ENCODE data around the gene RAB31.

RAB31 gene

DNA sequence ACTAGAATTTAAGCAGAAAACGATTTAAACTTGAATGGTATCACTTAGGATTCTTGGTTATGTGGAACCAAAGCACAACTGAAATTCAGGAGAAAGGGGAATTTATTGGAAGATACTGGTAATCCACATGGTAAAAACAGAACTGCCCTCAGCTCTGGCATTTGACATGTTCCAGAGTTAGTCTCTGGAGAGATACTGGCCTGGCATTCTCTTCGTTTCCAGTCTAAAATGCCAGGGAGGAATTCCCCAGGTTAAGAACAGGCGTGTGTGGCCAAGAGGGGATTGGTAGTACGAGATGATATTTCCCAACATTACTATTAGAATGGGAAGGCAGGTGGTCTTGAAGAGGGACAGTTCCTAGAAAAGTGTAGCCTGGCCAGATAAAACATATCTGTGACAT is 109.2 kb downstream of the RAB31 start:
- no peak for DNase-seq (ENCODE audit: low spot score)

DNA sequence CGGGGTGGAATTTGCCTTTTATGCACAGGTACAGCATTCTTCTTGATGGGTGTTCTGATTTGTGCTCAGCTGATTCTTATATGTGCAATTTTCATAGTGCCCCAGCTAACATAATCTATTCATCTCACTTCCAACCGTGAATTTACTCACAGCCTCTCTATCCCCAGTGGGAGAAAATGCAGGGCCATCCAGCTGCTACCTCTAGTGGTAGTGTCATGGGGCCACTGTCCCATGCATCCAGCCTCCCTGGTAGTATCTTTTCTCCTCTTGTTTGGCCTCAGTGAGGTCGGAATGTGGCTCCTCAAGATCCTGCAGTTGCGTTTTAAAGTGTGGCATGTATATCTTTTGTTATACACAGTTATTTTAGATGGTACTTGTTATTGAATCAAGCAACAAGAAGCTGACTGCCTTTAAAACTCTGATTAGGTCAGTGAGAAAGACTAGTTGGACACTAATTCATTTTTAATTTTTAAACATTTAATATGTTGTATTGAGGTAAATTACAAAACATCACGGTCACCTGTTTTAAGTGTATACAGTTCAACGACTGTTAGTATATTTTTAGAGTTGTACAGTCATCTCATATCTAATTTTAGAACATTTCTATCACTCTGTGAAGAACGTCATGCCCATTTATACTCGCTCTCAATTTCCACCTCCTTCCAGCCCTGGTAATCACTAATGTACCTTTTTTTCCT is 109.8 kb downstream of the RAB31 start:
- DNase-seq (ENCODE audit: low spot score): no peak

DNA sequence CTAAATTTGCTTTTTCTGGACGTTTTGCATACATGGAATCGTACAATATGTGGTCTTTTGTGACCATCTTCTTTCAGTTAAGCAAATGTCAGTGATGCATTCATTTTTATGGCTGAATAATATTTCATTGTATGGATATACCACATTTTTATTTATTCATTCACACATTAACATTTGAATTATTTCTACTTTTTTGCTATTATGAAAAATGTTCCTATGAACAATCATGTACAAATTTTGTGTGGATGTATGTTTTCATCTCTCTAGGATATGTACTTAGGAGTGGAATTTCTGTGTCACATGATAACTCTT is 110.3 kb downstream of the RAB31 start:
- no peak for DNase-seq (ENCODE audit: low spot score)

GRCh38 chr18:9820127-9820526 is 112.0 kb downstream of the RAB31 start:
- DNase-seq (ENCODE audit: low spot score): no peak

DNA sequence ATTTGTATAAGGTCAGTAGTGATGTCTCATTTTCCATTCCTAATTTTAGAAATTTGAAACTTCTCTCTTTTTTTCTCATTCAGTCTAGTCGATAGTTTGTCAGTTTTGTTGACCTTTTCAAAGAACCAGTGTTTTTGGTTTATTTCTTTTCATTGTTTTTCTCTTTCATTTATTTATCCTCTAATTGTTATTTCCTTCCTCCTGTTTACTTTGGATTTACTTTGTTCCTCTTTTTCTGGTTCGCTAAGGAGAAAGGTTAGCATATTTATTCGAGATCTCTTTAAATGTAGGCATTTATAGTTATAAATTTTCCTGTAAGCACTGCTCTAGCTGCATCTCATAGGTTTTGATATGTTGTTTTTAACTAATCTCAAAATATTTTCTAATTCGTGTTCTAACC is 112.6 kb downstream of the RAB31 start:
- no peak for DNase-seq (ENCODE audit: low spot score)

DNA sequence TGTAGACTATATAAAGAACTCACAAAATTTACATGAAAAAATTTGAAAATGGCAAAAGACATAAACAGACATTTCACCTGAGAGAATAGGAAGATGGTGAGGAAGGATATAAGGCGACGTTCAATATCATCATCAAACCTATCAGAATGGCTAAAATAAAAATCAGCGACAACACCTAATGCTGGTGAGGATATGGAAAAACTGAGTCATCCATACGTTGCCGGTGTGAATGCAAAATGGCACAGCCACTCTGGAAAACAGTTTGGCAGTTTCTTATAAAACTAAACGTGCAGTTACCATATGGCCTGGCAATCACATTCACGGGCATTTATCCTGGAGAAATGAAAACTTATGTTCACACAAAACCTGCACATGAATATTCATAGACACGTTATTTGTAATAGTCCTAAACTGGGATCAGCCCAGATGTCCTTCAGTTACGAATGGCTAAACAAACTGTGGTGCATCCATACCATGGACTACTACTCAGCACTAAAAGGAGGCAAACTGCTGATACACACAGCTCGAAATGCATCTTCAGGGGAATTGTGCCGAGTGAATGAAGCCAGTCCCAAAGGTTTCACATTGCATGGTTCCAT is 114.6 kb downstream of the RAB31 start:
- no peak for DNase-seq (ENCODE audit: low spot score)

- DNase-seq (ENCODE audit: low spot score): no peak
These were observed 115.8 kb downstream of the RAB31 start for GRCh38 chr18:9823805-9824473.

- DNase-seq (ENCODE audit: low spot score): no peak
These were observed 116.4 kb downstream of the RAB31 start for GRCh38 chr18:9824474-9824832.

DNA sequence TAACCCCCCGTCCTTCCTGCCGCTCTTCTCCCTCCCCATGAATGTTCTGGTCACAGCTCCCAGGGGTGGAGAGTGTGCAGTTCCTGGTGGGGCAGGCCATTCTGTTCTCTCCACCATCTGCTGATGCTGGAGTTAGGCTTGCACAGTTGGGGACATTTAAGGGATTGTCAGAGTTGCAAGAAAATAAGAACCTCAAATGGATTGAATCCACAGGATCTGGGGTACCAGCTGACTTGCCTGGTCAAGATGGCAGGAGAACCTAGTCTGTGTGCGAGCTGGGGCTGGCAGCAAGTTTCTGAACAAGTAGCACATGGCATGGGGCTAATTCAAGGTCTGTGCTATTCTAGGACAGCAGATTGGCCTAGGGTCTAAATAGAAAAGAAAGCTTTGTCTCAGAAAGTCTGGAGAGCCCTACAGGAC is 116.9 kb downstream of the RAB31 start:
- no peak for DNase-seq (ENCODE audit: low spot score)

DNA sequence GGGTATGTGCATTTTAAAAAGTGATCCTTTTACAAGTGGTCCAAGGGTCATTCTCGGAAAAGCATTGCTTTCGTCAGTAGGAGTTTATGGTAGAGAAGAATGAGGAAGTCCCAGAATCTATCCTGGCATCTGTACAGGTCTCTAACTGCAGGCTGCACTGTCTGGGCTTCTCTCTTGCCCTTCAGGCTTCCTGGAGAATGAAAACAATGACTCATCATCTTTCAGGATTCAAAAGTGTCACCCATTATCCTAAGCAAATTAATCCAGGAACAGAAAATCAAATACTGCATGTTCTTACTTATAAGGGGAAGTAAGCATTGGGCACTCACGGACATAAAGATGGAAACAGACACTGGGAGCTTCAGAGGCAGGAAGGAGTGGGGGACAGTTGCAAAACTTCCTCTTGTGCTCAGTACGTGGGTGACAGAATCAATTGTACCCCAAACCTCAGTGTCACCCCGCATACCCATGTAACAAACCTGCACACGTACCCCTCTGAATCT is 117.5 kb downstream of the RAB31 start:
- DNase-seq (ENCODE audit: low spot score): no peak

- no peak for DNase-seq (ENCODE audit: low spot score)
These were observed 118.6 kb downstream of the RAB31 start for GRCh38 chr18:9826685-9827084.

DNA sequence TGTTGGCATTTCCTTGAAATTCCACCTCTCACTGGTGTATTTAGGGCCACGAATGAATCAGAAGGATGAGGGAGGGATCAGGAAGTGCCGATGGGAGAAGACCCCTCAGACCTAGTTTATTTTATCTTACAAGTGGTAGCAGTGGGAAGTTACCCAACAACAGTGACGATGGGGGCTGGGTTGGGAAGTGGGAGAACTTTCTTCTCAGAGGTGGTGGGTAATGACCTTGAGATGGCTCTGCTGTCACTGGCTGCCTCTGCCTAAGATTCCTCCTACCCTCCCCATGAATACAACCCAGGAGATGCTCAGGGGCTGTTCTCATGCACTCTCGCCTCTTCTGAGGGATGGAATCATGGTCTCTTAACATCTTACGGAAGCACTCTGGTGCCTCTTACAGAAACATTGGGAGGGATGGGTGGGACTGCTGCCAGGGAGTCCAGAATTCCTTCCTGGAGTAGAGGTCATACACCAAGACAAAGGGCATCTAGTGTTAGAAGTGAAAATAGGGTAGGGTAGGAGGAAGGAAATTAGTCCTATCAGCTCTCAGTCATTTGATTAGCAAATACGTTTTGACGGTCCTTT is 119.2 kb downstream of the RAB31 start:
- no peak for DNase-seq (ENCODE audit: low spot score)

DNA sequence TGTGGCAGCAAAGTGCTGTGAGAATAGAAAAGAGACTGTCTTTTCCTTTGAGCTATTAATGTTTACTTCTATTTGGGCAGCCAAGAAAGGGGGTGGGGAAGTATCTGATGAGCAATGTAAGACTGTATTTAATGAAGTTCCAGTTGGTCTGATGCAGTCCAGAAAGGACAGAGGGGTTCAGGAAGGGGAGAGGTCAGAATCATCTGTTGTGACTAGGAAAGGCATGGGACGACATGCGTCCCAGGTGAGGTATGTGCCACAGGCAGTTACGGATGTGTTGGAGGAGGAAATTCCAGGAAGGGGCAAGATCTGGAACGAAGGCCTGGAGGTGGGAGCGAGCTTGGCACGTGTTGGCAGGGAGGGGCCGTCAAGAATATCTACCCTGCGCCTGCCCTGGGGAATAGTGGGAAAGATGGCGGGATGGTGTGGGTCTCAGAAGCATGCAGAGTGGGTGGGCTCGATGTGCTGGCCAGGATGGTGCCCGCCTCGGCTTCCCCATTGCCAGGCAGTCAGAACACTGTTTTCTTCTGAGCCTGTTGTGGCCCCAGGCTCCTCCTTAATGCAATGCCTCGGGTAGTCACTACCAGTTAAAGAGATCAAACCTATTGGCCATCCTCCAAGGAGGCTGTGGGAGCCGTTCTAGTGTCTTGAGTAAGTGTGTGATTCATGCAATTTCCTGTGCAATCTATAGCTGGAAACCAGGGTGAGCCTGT is 119.8 kb downstream of the RAB31 start:
- DNase-seq (ENCODE audit: low spot score): no peak

DNA sequence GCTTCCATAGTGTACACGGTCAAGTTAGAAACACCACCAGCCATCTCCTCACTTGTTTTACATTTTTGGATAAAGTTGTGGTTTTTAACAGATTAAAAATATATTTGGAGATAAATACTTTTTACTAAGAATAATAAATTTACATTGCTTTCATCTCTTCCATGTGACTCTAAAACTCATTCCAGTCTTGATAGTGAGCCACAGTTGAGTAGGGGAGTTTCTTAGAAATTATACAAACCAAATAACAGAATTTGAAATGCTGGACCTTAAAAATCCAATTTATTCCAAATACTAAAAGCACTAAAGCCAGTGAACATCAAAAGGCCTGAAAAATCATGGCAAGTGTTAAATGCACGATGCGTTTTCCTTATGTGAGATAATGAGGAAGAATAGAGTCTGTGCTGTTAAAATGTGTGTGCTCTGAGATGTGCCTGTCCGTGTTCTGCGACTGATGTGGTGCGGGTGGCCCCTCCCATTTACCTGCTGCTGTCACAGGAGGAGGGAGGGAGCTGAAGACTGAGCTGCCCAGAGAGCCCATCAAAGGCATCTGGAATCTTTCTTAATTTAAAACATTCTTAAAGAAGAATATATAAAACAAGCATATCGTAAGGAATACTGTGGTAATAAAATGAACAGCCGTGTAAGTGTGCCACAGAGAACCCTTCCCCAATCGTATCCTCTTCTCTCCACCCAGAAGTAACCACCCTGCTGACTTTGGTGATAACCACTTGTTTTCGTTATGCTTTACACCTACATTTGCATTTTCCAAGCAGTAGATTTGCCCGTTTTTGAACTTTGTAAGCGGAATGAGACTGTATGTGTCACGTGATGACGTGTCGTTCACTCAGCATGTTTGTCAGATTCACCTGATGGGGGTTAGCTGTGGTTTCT is 120.7 kb downstream of the RAB31 start:
- DNase-seq (ENCODE audit: low spot score): no peak

DNA sequence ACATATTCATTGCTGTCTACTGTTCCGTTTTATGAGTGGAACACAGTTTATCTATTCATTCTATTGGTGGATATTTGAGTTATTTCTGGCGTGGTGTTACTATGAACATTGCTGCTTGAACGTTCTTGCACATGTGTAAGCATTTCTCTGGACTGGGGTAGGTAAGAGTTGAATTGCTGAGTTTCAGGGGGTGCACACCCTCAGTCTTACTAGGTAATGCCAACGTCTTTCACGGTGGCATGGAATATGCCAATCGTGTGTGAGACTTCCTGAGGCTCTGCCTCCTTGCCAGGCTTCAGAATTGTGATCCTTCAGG is 121.3 kb downstream of the RAB31 start:
- no peak for DNase-seq (ENCODE audit: low spot score)

GRCh38 chr18:9831036-9831722 is 123.1 kb downstream of the RAB31 start:
- no peak for DNase-seq (ENCODE audit: low spot score)

GRCh38 chr18:9831723-9832199 is 123.7 kb downstream of the RAB31 start:
- no peak for DNase-seq (ENCODE audit: low spot score)

DNA sequence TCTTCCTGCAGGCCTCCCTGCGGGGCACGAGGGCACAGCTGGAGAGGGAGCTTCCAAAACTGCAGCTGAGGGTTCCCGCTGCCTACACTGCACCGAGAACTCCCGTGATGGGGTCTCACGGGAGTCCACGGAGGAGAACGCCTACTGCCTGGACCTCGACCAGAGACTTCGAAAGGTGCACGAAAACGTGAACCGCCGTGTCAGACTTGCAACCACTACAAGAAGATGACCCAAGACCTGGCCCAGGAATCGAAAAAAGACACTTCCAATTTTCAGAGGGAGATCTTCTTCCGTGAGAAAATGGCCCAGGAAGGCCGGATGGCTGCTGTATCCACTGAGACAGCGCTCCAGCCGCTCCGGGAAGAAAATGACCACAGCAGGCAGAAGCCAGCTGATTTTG is 124.8 kb downstream of the RAB31 start:
- no peak for DNase-seq (ENCODE audit: low spot score)

DNA sequence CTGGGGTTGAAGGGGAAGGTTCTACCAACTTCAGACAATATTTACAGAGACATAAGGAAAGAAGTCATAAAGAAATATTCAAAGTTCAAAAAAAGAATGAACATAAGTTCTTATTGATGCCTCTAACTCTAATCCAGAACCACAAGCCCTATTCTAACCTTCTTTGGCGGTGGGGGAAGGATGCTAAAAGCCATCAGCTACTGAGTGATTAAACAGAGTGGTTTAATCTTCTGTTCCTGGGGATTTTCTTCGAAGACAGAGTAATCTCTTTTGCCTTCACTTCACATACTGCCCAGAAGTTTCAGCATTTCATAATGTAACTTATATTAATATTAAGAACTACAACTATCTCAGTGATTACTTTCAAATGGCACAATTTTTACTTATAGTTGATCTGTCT is 126.5 kb downstream of the RAB31 start:
- no peak for DNase-seq (ENCODE audit: low spot score)

- no peak for DNase-seq (ENCODE audit: low spot score)
These were observed 127.1 kb downstream of the RAB31 start for GRCh38 chr18:9835113-9835755.

Data from SK-N-DZ (cell line).